ENCODE results near the gene TBX6. TPM values are rescaled to one million over a fixed set of nuclear protein-coding genes. Genes with fewer than 3 reads are reported as not detected.

TBX6 gene
- total RNA-seq, 2 experiments from 2014 or later = 2.0 to 2.9 TPM

GRCh38 chr16:30064729-30065101 is 27.0 kb downstream of the TBX6 start:
- peak overlapping the region; percentile 95 for H3K4me3 Mint-ChIP-seq
- H3K36me3 Mint-ChIP-seq = peaks cover 42% of the 10 kb centered on the region

GRCh38 chr16:30063893-30064728 is 27.6 kb downstream of the TBX6 start:
- peak; percentile 28 for ATAC-seq
- H3K27me3 Mint-ChIP-seq = no peaks in the 10 kb centered on the region
- CTCF ChIA-PET = interaction anchor here (1.5 to 10.1 kb wide), 6 partner anchors 9 to 32 kb away, joined by 4 to 107 read pairs (median 10); partner anchors contain the start of genes TBX6 and TLCD3B
- peak overlapping the region; percentile 95 for H3K4me3 Mint-ChIP-seq
- peaks cover 33% of the 10 kb centered on the region for H3K4me1 Mint-ChIP-seq
- peak; percentile 85 for DNase-seq
- peak overlapping the region; percentile 97 for H3K27ac Mint-ChIP-seq
- H3K36me3 Mint-ChIP-seq = peaks cover 38% of the 10 kb centered on the region
- H3K9me3 Mint-ChIP-seq (ENCODE audit: low read depth) = no peaks in the 10 kb centered on the region

More at GRCh38 chr16:30064729-30065101, 27.0 kb downstream of the TBX6 start:
- Mint-ChIP-seq H3K4me1 (peaks cover 39% of the 10 kb centered on the region), H3K27me3 (no peaks in the 10 kb centered on the region), H3K27ac (peak overlapping the region; percentile 97), H3K9me3 (ENCODE audit: low read depth) (no peaks in the 10 kb centered on the region)
- DNase-seq = no peak
- CTCF ChIA-PET = interaction anchor here (0.9 to 10.1 kb wide), 9 partner anchors 9 to 342 kb away, joined by 3 to 107 read pairs (median 8); partner anchors contain the start of genes TBX6 and TLCD3B
- no peak for ATAC-seq

- DNase-seq (no peak), ATAC-seq (no peak)
- H3K36me3 Mint-ChIP-seq = peaks cover 30% of the 10 kb centered on the region
- peaks cover 26% of the 10 kb centered on the region for H3K4me1 Mint-ChIP-seq
- peak overlapping the region; percentile 97 for H3K27ac Mint-ChIP-seq
- H3K4me3 Mint-ChIP-seq = peak overlapping the region; percentile 95
- CTCF ChIA-PET = interaction anchor here (0.7 to 10.1 kb wide), 3 partner anchors 8 to 49 kb away, joined by 5 to 107 read pairs (median 16); partner anchors contain the start of gene TBX6
- no peaks in the 10 kb centered on the region for H3K9me3 Mint-ChIP-seq (ENCODE audit: low read depth)
- no peaks in the 10 kb centered on the region for H3K27me3 Mint-ChIP-seq
Measured at GRCh38 chr16:30063278-30063892, 28.3 kb downstream of the TBX6 start.

- H3K27ac Mint-ChIP-seq = no peak overlapping the region
- no peak overlapping the region for H3K4me3 Mint-ChIP-seq
- no peaks in the 10 kb centered on the region for H3K27me3 Mint-ChIP-seq
- peaks cover 11% of the 10 kb centered on the region for H3K36me3 Mint-ChIP-seq
- ATAC-seq (no peak), DNase-seq (no peak)
- H3K9me3 Mint-ChIP-seq (ENCODE audit: low read depth) = no peaks in the 10 kb centered on the region
- CTCF ChIA-PET = interaction anchor here (0.6 to 0.9 kb wide), 2 partner anchors 24 to 65 kb away, joined by 3 read pairs; partner anchors contain the start of gene INO80E
- peaks cover 11% of the 10 kb centered on the region for H3K4me1 Mint-ChIP-seq
Measured at GRCh38 chr16:30060836-30061554, 30.7 kb downstream of the TBX6 start.

- ATAC-seq (no peak), DNase-seq (no peak)
- no peak overlapping the region for H3K4me3 Mint-ChIP-seq
- H3K27me3 Mint-ChIP-seq = no peaks in the 10 kb centered on the region
- no peaks in the 10 kb centered on the region for H3K9me3 Mint-ChIP-seq (ENCODE audit: low read depth)
- H3K36me3 Mint-ChIP-seq = peaks cover 7% of the 10 kb centered on the region
- peaks cover 13% of the 10 kb centered on the region for H3K4me1 Mint-ChIP-seq
- no peak overlapping the region for H3K27ac Mint-ChIP-seq
- CTCF ChIA-PET = interaction anchor here (1.5 to 5.8 kb wide), 2 partner anchors 28 to 32 kb away, joined by 5 to 39 read pairs; partner anchors contain the start of gene TLCD3B
Measured at GRCh38 chr16:30060346-30060745, 31.4 kb downstream of the TBX6 start.

- peak; percentile 76 for DNase-seq
- H3K27ac Mint-ChIP-seq = peak overlapping the region; percentile 68
- peaks cover 29% of the 10 kb centered on the region for H3K4me1 Mint-ChIP-seq
- H3K27me3 Mint-ChIP-seq = no peaks in the 10 kb centered on the region
- no peaks in the 10 kb centered on the region for H3K9me3 Mint-ChIP-seq (ENCODE audit: low read depth)
- peak overlapping the region; percentile 37 for H3K4me3 Mint-ChIP-seq
- CTCF ChIA-PET = interaction anchor here (0.9 to 5.8 kb wide), 23 partner anchors 8 to 375 kb away, joined by 3 to 39 read pairs (median 5); partner anchors contain the start of genes ALDOA, DCTPP1, KCTD13 and PAGR1
- peaks cover 3% of the 10 kb centered on the region for H3K36me3 Mint-ChIP-seq
- ATAC-seq = peak; percentile 76
Measured at GRCh38 chr16:30054959-30055553, 36.7 kb downstream of the TBX6 start.

GRCh38 chr16:30054451-30054850 is 37.3 kb downstream of the TBX6 start:
- DNase-seq (no peak), ATAC-seq (no peak)
- Mint-ChIP-seq H3K4me1 (peaks cover 29% of the 10 kb centered on the region), H3K4me3 (peak overlapping the region; percentile 42), H3K27ac (no peak overlapping the region), H3K9me3 (ENCODE audit: low read depth) (no peaks in the 10 kb centered on the region), H3K36me3 (peaks cover 2% of the 10 kb centered on the region), H3K27me3 (no peaks in the 10 kb centered on the region)
- CTCF ChIA-PET = interaction anchor here (1.0 to 5.8 kb wide), 20 partner anchors 9 to 375 kb away, joined by 3 to 39 read pairs (median 5); partner anchors contain the start of genes ALDOA, DCTPP1, PAGR1 and TAOK2

- CTCF ChIA-PET = interaction anchor here (0.8 to 3.2 kb wide), 7 partner anchors 12 to 353 kb away, joined by 3 to 16 read pairs (median 6); partner anchors contain the start of genes ALDOA, PAGR1, TBX6 and TLCD3B
- Mint-ChIP-seq H3K9me3 (ENCODE audit: low read depth) (no peaks in the 10 kb centered on the region), H3K27ac (no peak overlapping the region), H3K27me3 (no peaks in the 10 kb centered on the region), H3K36me3 (peaks cover 2% of the 10 kb centered on the region), H3K4me1 (peaks cover 29% of the 10 kb centered on the region), H3K4me3 (peak overlapping the region; percentile 80)
- DNase-seq (no peak), ATAC-seq (peak; percentile 12)
Measured at GRCh38 chr16:30053376-30054015, 38.2 kb downstream of the TBX6 start.

- peaks cover 2% of the 10 kb centered on the region for H3K36me3 Mint-ChIP-seq
- CTCF ChIA-PET = interaction anchor here (0.8 to 3.2 kb wide), 6 partner anchors 12 to 352 kb away, joined by 3 to 16 read pairs (median 6); partner anchors contain the start of genes ALDOA, TBX6 and TLCD3B
- H3K27me3 Mint-ChIP-seq = no peaks in the 10 kb centered on the region
Measured at GRCh38 chr16:30052671-30053372, 38.9 kb downstream of the TBX6 start.

GRCh38 chr16:30051518-30051917 is 40.2 kb downstream of the TBX6 start:
- H3K9me3 Mint-ChIP-seq (ENCODE audit: low read depth) = no peaks in the 10 kb centered on the region
- ATAC-seq = no peak
- no peak for DNase-seq
- peak overlapping the region; percentile 71 for H3K4me3 Mint-ChIP-seq
- CTCF ChIA-PET = interaction anchor here (3.2 kb wide), 1 partner anchor 19 kb away, joined by 16 read pairs; the partner anchor contains the start of gene TLCD3B
- peak overlapping the region; percentile 55 for H3K27ac Mint-ChIP-seq
- H3K27me3 Mint-ChIP-seq = no peaks in the 10 kb centered on the region
- H3K36me3 Mint-ChIP-seq = peaks cover 2% of the 10 kb centered on the region
- peaks cover 29% of the 10 kb centered on the region for H3K4me1 Mint-ChIP-seq

More at GRCh38 chr16:30052671-30053372, 38.9 kb downstream of the TBX6 start:
- H3K27ac Mint-ChIP-seq = peak overlapping the region; percentile 78
- DNase-seq (peak; percentile 95), ATAC-seq (peak; percentile 81)
- no peaks in the 10 kb centered on the region for H3K9me3 Mint-ChIP-seq (ENCODE audit: low read depth)
- H3K4me1 Mint-ChIP-seq = peaks cover 29% of the 10 kb centered on the region
- H3K4me3 Mint-ChIP-seq = peak overlapping the region; percentile 80

- Mint-ChIP-seq H3K27ac (no peak overlapping the region), H3K4me1 (peaks cover 27% of the 10 kb centered on the region), H3K36me3 (peaks cover 2% of the 10 kb centered on the region), H3K27me3 (no peaks in the 10 kb centered on the region), H3K9me3 (ENCODE audit: low read depth) (peaks cover 3% of the 10 kb centered on the region), H3K4me3 (no peak overlapping the region)
- ATAC-seq (no peak), DNase-seq (no peak)
- CTCF ChIA-PET = interaction anchor here (2.0 to 2.5 kb wide), 2 partner anchors 17 to 42 kb away, joined by 5 to 11 read pairs; partner anchors contain the start of gene TBX6
Measured at GRCh38 chr16:30049871-30050270, 41.9 kb downstream of the TBX6 start.
